GM12872 (cell line): ENCODE data around the gene TEX54.

Source experiments
- TF ChIP-seq, protein P1 (sequence below): IDR thresholded peaks from 3 replicates; pipeline ENCODE4 v1.5.1; 2011; ENCODE audit warnings: low read depth, mild to moderate bottlenecking, low read length, moderate library complexity; ENCODE audit not compliant: insufficient read depth

TEX54 gene

DNA sequence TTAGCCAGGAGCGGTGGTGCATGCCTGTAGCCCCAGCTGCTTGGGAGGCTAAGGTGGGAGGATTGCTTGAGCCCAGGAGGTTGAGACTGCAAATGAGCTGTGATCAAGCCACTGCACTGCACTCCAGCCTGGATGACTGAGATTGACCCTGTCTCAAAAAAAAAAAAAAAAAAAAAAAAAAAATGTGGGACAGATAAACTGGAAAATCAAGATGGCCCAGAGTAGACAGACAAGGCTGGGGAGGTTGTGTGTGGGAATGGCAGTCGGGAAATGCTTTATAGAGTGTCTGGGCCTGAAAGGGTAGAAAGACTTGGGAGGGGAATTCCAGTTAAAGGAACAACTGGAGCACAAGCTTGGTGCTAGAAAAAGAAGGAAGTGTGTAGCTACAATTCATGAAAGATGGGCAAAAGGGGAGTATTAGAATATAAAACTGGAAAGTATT is 24.9 kb upstream of the TEX54 start:
- TF ChIP-seq, protein P1, sequence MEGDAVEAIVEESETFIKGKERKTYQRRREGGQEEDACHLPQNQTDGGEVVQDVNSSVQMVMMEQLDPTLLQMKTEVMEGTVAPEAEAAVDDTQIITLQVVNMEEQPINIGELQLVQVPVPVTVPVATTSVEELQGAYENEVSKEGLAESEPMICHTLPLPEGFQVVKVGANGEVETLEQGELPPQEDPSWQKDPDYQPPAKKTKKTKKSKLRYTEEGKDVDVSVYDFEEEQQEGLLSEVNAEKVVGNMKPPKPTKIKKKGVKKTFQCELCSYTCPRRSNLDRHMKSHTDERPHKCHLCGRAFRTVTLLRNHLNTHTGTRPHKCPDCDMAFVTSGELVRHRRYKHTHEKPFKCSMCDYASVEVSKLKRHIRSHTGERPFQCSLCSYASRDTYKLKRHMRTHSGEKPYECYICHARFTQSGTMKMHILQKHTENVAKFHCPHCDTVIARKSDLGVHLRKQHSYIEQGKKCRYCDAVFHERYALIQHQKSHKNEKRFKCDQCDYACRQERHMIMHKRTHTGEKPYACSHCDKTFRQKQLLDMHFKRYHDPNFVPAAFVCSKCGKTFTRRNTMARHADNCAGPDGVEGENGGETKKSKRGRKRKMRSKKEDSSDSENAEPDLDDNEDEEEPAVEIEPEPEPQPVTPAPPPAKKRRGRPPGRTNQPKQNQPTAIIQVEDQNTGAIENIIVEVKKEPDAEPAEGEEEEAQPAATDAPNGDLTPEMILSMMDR = no peak

DNA sequence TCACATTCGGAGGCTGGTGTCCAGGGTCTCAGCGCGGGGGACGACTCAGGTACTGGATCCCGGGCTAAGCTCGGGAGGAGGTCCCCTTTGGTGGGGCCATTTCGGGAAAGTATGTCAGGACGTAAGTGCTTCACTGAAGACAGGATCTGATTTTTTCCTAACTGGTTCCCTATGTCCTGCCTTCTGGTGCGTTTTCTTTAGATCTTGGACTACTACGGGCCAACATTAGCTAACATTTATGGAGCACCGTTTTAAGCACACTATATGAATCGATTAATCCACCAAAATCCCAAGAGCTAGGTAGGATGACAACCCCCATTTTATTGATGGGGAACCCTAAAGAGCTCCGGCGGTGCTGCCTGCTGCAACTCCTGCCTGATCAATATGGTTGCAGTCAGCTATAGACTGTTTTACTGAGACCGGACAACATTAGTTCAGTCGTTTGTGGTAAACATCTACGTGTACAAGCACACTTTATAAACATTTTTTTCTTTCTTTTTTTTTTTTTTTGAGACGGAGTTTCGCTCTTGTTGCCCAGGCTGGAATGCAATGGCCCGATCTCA is 23.8 kb upstream of the TEX54 start:
- TF ChIP-seq, protein P1 = no peak

DNA sequence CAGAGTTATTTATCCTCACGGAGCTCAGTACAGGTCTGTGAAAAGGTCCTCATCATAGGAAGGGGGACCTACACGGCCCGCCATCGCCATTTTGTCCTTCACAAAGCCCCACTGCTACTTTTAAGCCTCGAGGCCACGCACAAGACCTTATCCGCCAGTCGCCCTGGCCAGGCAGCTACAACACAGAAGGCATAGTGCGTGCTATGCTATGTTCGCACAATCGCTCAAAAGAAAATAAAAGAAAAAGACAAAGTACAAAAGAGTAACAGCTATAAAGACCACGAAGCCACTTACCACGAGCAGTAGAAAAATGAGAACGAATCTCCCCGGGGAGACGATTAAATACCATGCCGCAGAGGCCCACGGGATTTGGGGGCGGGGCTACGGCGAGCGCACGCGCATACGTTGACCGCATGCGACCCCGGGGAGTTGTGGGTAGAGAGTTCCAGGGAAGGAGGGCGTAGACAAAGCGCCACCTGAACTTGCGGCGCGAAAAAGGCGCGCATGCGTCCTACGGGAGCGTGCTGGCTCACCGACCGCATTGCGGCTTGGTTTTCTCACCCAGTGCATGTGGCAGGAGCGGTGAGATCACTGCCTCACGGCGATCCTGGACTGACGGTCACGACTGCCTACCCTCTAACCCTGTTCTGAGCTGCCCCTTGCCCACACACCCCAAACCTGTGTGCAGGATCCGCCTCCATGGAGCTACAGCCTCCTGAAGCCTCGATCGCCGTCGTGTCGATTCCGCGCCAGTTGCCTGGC is 23.1 kb upstream of the TEX54 start:
- TF ChIP-seq, protein P1 = no peak

DNA sequence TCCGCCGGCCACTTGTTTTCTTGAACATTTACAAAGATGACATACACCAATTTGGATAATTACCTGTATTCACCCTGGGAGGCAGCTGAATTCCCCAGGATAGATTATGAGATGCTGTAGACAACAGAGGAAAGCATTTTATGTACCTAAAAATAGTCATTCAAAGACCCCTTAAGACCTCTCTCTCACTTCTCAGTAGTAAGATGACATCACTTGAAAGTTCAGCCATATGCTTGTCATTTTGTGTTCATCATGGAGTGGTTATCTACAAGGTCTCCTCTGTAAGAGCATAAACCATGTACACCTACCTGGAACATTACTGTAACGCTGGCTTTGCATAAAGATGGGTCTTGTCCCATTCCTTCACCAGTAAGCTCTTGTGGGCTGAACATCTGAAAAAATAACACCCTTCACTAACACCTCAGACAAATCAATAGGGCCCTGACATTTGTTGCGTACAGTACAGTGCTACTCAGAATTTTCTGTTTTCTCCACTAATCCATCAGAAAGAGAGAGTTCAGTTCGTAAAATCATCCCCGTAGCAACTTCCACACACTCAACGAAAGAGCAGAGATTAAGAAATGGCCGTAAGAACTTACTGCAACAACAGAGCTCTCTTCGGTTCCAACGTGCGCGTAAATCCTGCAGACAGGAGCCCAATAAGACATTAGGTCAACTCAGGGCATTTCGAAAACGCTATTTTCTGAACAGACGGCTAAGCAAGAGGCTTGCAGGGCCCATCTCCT is 22.4 kb upstream of the TEX54 start:
- TF ChIP-seq, protein P1 = no peak

DNA sequence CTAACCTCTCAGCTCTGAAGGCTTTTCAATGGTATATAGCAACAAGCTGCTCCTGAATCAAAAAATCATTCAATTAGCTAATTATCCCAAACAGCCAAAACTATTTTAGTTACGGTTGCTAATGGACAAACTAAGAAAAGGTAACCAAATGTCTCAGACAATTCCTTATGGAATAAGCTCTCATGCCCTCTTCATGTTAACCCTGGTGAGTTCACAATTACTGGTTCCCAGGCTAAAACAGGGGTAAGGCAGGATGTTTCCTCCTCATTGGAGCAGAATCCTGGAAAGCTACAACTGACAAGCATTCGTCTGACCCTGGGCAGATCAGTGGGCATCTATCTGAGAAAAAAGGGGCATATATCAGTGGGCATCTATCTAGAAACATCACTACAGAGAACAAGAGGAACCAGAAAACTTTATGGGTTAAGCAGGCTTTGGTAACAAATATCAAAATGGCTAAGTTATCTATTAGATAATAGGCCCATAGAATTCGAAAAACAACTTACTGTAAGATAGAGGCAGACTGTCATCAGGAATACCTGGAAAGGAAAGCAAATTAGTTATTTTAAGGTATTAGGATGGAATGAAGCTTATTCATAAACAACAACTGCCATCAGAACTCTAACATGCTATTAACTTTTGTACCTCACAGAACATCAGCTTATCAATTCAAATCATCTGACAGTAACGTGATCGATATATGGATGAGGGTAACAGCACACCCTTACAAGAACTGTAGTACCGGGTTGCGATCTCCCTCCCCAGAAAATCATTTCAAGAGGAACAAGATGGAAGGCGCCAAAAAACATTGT is 21.6 kb upstream of the TEX54 start:
- TF ChIP-seq, protein P1 = no peak

DNA sequence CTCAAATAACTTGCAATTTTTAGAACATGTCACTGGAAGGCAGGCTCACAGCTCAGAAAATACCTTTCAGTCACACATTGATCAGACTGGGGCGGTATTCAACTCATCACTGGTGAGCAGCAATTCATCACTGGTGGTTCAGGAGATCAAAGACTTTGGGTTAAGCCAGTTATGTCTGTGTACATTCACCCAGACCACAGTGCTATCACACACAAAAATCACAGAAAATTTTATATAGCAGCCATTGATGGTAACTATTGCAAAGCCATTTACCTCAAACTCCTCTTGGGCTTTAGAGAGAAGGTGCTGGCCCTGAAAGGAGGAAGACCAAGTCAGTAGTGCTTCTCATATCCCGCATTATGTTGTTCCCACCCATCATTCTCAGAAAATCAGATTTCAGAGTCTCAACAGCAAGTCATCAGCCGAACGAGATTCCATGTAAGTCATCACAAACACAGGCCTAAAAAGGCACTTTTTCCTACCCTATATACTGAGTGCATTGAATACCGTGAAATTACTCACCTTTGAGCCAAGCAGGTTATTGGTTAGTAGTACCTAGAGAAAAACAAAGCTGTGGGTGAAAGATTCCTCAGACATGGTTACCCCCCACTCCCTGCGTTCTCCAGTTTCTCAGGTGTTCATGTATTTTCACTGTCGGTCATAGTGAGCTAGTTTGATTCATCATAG is 20.8 kb upstream of the TEX54 start:
- TF ChIP-seq, protein P1 = no peak
